Vagina (tissue), 2 donors: ENCODE results near the gene APOL3.

Source experiments
- CTCF ChIP-seq, 3 experiments: fragments of 450-650 bp in 2 of 3; fragments of 200-600 bp in 1 of 3; sonication (generic) in 1 of 3; IDR thresholded peaks; one replicate each; pipeline ENCODE4 v1.5.1; 2017 to 2019; ENCODE audit warnings: antibody characterized with exemption in 3 of 3, mild to moderate bottlenecking in 2 of 3, moderate library complexity in 2 of 3
- POLR2A ChIP-seq, 2 donors: fragments of 450-650 bp; IDR thresholded peaks; one replicate each; pipeline ENCODE4 v1.6.1; 2017; ENCODE audit warnings: antibody characterized with exemption in 2 of 2, mild to moderate bottlenecking in 2 of 2, moderate library complexity in 2 of 2
- POLR2AphosphoS5 ChIP-seq, 2 donors: sonication (generic); formaldehyde crosslinking; IDR thresholded peaks; one replicate each; pipeline ENCODE4 v1.9.0; 2017; ENCODE audit warnings: antibody characterized with exemption in 2 of 2, mild to moderate bottlenecking in 2 of 2, low read depth in 1 of 2; ENCODE audit not compliant: insufficient read depth in 1 of 2

DNA sequence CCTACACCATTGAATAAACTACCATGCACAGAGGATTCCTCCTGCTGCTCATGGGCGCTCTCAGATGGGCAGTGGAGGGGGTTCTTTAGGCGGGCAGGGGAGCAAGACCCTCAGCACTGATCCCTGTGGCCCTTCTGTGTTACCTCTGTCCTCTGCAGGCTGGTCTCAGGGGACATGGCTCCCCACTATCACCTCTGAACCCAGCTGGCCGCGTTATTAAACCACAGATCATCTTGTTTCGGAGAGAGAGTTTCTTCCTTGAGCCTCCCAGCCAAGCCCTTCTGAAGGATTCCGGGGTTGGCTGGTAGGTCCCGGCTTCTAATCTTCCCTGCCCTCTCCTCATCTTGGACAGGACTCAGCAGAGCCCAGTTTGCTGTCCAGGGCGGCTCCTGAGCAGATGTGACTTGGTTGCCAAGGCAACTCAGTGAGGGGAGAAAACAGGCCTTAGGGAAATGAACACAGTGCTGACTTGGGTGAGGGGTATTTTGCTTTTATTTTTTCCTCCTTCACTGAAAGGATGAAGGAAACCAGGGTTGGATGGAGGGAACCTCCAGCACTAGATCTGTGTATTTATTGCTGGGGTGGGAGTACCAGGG is 13.3 kb downstream of the APOL3 start:
- TF ChIP-seq CTCF (IDR thresholded peaks at IDR 0.05) (no peak), POLR2AphosphoS5 (IDR thresholded peaks at IDR 0.05; ENCODE audit: insufficient read depth in 1 of 2, low read depth in 1 of 2) (no peak), POLR2A (IDR thresholded peaks at IDR 0.05) (no peak)
